C4-2B (cell line): ENCODE results near the gene SAMD7.

Experiments used
- ZFX ChIP-seq: fragments of 450-650 bp; IDR thresholded peaks from 2 replicates; pipeline ENCODE4 v1.6.1; 2017
- TF ChIP-seq, protein P1 (sequence below): fragments of 450-650 bp; conservative IDR thresholded peaks from 2 replicates; pipeline ENCODE4 v1.5.1; 2017; ENCODE audit warnings: mild to moderate bottlenecking

DNA sequence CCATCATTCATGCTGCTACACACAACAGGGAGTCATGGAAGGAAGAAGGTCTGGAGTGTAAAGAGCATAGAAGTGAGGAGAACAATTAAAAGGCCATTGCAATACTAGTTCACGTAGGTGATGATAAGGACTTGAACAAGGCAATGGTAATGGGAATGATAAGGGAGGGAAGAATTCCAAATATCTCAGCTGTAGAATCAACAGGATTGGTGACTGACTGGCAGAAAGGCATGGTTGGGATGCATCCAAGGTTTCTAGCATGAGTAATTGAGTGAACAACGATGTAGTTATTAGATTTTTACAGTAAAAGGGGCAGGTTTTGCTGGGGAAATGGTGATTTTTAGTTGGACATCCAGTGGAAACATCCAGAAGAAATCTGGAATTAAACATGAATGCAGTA lies 52.8 kb downstream of the SAMD7 start:
- TF ChIP-seq, protein P1, sequence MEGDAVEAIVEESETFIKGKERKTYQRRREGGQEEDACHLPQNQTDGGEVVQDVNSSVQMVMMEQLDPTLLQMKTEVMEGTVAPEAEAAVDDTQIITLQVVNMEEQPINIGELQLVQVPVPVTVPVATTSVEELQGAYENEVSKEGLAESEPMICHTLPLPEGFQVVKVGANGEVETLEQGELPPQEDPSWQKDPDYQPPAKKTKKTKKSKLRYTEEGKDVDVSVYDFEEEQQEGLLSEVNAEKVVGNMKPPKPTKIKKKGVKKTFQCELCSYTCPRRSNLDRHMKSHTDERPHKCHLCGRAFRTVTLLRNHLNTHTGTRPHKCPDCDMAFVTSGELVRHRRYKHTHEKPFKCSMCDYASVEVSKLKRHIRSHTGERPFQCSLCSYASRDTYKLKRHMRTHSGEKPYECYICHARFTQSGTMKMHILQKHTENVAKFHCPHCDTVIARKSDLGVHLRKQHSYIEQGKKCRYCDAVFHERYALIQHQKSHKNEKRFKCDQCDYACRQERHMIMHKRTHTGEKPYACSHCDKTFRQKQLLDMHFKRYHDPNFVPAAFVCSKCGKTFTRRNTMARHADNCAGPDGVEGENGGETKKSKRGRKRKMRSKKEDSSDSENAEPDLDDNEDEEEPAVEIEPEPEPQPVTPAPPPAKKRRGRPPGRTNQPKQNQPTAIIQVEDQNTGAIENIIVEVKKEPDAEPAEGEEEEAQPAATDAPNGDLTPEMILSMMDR = no peak
- TF ChIP-seq ZFX = no peak
